ENCODE results near the gene SBK3.
"Not testable (repeated sequence)": the region's sequence is repeated elsewhere in the genome, so short reads cannot be mapped to it uniquely, and the experiment has no call there.

Gene SBK3

DNA sequence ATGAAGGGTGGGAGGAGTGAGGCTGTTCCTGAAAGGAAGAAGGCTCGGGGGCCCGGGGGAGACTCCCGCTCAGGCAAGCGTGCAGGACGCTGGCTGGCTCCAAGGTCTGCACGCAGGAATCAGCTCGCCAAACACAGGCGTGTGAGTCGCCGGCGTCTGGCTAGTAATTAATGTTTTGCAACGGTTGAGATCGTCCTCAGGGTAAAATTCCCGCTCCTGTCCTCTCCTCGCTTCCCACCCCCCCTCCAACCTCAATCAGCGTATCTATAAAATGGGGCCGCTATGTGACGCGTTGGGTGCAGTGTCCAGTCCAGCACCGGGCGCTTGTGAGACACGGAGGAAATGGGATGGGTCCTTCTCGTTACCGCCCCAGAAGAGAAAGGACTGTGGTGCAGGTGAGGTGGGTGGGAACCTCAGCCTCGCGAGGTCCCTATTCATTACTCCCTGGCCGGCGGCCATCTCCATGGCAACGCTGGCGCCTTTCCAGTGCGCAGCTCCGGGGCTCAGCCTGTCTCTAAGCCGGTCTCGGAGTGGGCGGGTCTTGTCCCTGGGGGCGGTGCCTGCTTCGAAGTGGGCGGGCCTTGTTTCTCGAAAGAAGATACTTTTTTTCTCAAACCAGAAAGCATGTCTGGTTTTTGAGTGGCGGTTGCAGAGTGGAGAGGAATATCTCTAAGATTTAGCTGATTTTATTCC, 41.8 kb upstream of the SBK3 start:
- H2BK5ac ChIP-seq (ENCODE audit: low read length) = no peak overlapping the region
- H3K9ac ChIP-seq (ENCODE audit: low read depth, low read length, poor library complexity) = no peak overlapping the region
- no peaks in the 10 kb centered on the region for H3K27me3 ChIP-seq (ENCODE audit: control insufficient read depth in 3 of 3, insufficient read depth in 3 of 3, low read depth in 1 of 3, low read length in 3 of 3)
- H3K4me2 ChIP-seq (ENCODE audit: insufficient read depth, low read length, poor library complexity, severe bottlenecking) = peak overlapping the region; percentile 82
- H2BK120ac ChIP-seq (ENCODE audit: low read depth, low read length) = no peak overlapping the region
- no peak overlapping the region for H4K91ac ChIP-seq (ENCODE audit: low read depth, low read length, poor library complexity)
- H3K14ac ChIP-seq (ENCODE audit: low read length) = no peak overlapping the region
- H2AFZ ChIP-seq (ENCODE audit: low read length) = peak overlapping the region; percentile 82
- H3K4ac ChIP-seq (ENCODE audit: low read length) = peak overlapping the region; percentile 84
- H2BK15ac ChIP-seq (ENCODE audit: low read length) = no peak overlapping the region
- peak overlapping the region; percentile 43 to 74 for H3K4me3 ChIP-seq (ENCODE audit: low read length in 2 of 2)
- peak overlapping the region; percentile 98 for H3K27ac ChIP-seq (replicated peaks; ENCODE audit: low read length)
- no peak overlapping the region for H4K8ac ChIP-seq (ENCODE audit: low read depth, low read length)
- H3K36me3 ChIP-seq (replicated peaks in 1 of 2; ENCODE audit: control insufficient read depth in 2 of 2, insufficient read depth in 2 of 2, low read length in 2 of 2) = peaks cover 2 to 10% of the 10 kb centered on the region in 2 donors
- H3K9me3 ChIP-seq (replicated peaks in 1 of 2; ENCODE audit: control insufficient read depth in 2 of 2, insufficient read depth in 1 of 2, low read depth in 1 of 2, low read length in 2 of 2) = no peaks in the 10 kb centered on the region
- H3K79me1 ChIP-seq (ENCODE audit: low read depth, low read length) = no peaks in the 10 kb centered on the region
- H3K18ac ChIP-seq (ENCODE audit: low read length) = peak overlapping the region; percentile 95
- no peak overlapping the region for H2BK12ac ChIP-seq (ENCODE audit: low read length)
- WGBS, 2 donors (ENCODE audit: extremely low coverage in 2 of 2, insufficient read length in 2 of 2, insufficient replicate concordance in 1 of 2) = no CpG with 5 or more reads among the region's 40 CpGs
- peak; percentile 94 for DNase-seq (ENCODE audit: low spot score)
- H3K23ac ChIP-seq (ENCODE audit: low read depth, low read length, poor library complexity) = no peak overlapping the region
- peak overlapping the region; percentile 76 for H2AK5ac ChIP-seq (ENCODE audit: low read depth, low read length)
- peaks cover 15 to 17% of the 10 kb centered on the region in 2 donors for H3K4me1 ChIP-seq (ENCODE audit: control insufficient read depth in 2 of 2, insufficient read depth in 1 of 2, low read depth in 1 of 2, low read length in 2 of 2)

GRCh38 chr19:55585658-55586339, 40.5 kb upstream of the SBK3 start:
- Histone ChIP-seq H4K91ac (ENCODE audit: low read depth, low read length, poor library complexity) (peak overlapping the region; percentile 69), H3K18ac (ENCODE audit: low read length) (peak overlapping the region; percentile 99), H3K27ac (replicated peaks; ENCODE audit: low read length) (peak overlapping the region; percentile 98), H4K8ac (ENCODE audit: low read depth, low read length) (no peak overlapping the region), H3K27me3 (ENCODE audit: control insufficient read depth in 3 of 3, insufficient read depth in 3 of 3, low read depth in 1 of 3, low read length in 3 of 3) (no peaks in the 10 kb centered on the region), H3K4me1 (ENCODE audit: control insufficient read depth in 2 of 2, insufficient read depth in 1 of 2, low read depth in 1 of 2, low read length in 2 of 2) (peaks cover 15 to 17% of the 10 kb centered on the region in 2 donors), H3K14ac (ENCODE audit: low read length) (peak overlapping the region; percentile 83), H3K23ac (ENCODE audit: low read depth, low read length, poor library complexity) (peak overlapping the region; percentile 89), H3K79me1 (ENCODE audit: low read depth, low read length) (no peaks in the 10 kb centered on the region), H3K4ac (ENCODE audit: low read length) (peak overlapping the region; percentile 69), H2BK120ac (ENCODE audit: low read depth, low read length) (peak overlapping the region; percentile 94), H2BK15ac (ENCODE audit: low read length) (peak overlapping the region; percentile 94), H3K9ac (ENCODE audit: low read depth, low read length, poor library complexity) (peak overlapping the region; percentile 81), H3K36me3 (replicated peaks in 1 of 2; ENCODE audit: control insufficient read depth in 2 of 2, insufficient read depth in 2 of 2, low read length in 2 of 2) (no peaks in the 10 kb centered on the region), H2BK12ac (ENCODE audit: low read length) (peak overlapping the region; percentile 88), H2BK5ac (ENCODE audit: low read length) (peak overlapping the region; percentile 95), H3K4me3 (ENCODE audit: low read length in 2 of 2) (peak overlapping the region; percentile 9 to 27), H2AK5ac (ENCODE audit: low read depth, low read length) (peak overlapping the region; percentile 79), H3K4me2 (ENCODE audit: insufficient read depth, low read length, poor library complexity, severe bottlenecking) (peak overlapping the region; percentile 77), H2AFZ (ENCODE audit: low read length) (peak overlapping the region; percentile 86), H3K9me3 (replicated peaks in 1 of 2; ENCODE audit: control insufficient read depth in 2 of 2, insufficient read depth in 1 of 2, low read depth in 1 of 2, low read length in 2 of 2) (no peaks in the 10 kb centered on the region)
- DNase-seq (ENCODE audit: low spot score) = peak; percentile 84
- WGBS, 2 donors (ENCODE audit: extremely low coverage in 2 of 2, insufficient read length in 2 of 2, insufficient replicate concordance in 1 of 2) = no CpG with 5 or more reads among the region's 36 CpGs

DNA sequence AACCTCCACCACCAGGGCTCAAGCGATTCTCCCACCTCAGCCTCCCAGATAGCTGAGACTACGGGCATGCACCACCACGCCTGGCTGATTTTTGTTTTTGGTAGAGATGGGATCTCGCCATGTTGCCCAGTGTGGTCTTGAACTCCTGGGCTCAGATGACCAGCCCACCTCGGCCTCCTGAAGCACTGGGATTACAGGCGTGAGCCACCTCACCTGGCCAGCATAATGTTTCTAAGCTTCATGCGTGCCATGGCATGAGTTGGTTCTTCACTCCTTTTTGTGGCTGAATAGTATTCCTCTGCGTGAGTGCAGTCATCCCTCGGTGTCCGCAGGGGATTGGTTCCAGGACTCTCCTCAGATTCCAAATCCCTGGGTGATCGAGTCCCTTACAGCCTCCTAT, 39.5 kb upstream of the SBK3 start:
- no peak for DNase-seq (ENCODE audit: low spot score)
- Histone ChIP-seq H3K4me2 (ENCODE audit: insufficient read depth, low read length, poor library complexity, severe bottlenecking) (no peak overlapping the region), H3K4me3 (ENCODE audit: low read length in 2 of 2) (no peak overlapping the region), H4K8ac (ENCODE audit: low read depth, low read length) (no peak overlapping the region), H4K91ac (ENCODE audit: low read depth, low read length, poor library complexity) (peak overlapping the region; percentile 68), H3K36me3 (replicated peaks in 1 of 2; ENCODE audit: control insufficient read depth in 2 of 2, insufficient read depth in 2 of 2, low read length in 2 of 2) (no peaks in the 10 kb centered on the region), H3K4ac (ENCODE audit: low read length) (no peak overlapping the region), H2AK5ac (ENCODE audit: low read depth, low read length) (no peak overlapping the region), H2BK120ac (ENCODE audit: low read depth, low read length) (no peak overlapping the region), H2BK15ac (ENCODE audit: low read length) (peak overlapping the region; percentile 52), H3K79me1 (ENCODE audit: low read depth, low read length) (peaks cover 2% of the 10 kb centered on the region), H3K4me1 (ENCODE audit: control insufficient read depth in 2 of 2, insufficient read depth in 1 of 2, low read depth in 1 of 2, low read length in 2 of 2) (peaks cover 10 to 17% of the 10 kb centered on the region in 2 donors), H2BK5ac (ENCODE audit: low read length) (peak overlapping the region; percentile 95), H2BK12ac (ENCODE audit: low read length) (no peak overlapping the region), H3K9me3 (replicated peaks in 1 of 2; ENCODE audit: control insufficient read depth in 2 of 2, insufficient read depth in 1 of 2, low read depth in 1 of 2, low read length in 2 of 2) (no peaks in the 10 kb centered on the region), H3K27ac (replicated peaks; ENCODE audit: low read length) (peak overlapping the region; percentile 44), H3K18ac (ENCODE audit: low read length) (peak overlapping the region; percentile 48), H3K27me3 (ENCODE audit: control insufficient read depth in 3 of 3, insufficient read depth in 3 of 3, low read depth in 1 of 3, low read length in 3 of 3) (no peaks in the 10 kb centered on the region), H3K23ac (ENCODE audit: low read depth, low read length, poor library complexity) (no peak overlapping the region), H3K9ac (ENCODE audit: low read depth, low read length, poor library complexity) (no peak overlapping the region), H2AFZ (ENCODE audit: low read length) (peak overlapping the region; percentile 86), H3K14ac (ENCODE audit: low read length) (no peak overlapping the region)
- WGBS, 2 donors (ENCODE audit: extremely low coverage in 2 of 2, insufficient read length in 2 of 2, insufficient replicate concordance in 1 of 2) = no CpG with 5 or more reads among the region's 11 CpGs

DNA sequence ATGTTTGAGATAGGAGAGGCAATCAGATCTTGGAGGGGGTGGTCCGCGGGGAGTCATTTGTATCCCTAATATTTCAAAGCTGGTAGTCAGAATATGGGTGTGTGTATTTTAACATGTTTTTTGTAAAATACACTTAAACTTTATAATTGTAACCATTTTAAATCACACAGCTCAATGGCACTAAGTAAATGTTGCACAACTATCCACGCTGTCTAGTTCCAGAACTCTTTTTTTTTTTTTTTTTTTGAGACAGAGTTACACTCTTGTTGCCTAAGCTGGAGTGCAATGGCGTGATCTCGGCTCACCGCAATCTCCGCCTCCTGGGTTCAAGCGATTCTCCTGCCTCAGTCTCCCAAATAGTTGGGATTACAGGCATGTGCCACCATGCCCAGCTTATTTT, 38.6 kb upstream of the SBK3 start:
- not testable (repeated sequence) for H3K4ac ChIP-seq (ENCODE audit: low read length); H4K91ac ChIP-seq (ENCODE audit: low read depth, low read length, poor library complexity); H2AK5ac ChIP-seq (ENCODE audit: low read depth, low read length); H3K27ac ChIP-seq (replicated peaks; ENCODE audit: low read length); H2AFZ ChIP-seq (ENCODE audit: low read length); H4K8ac ChIP-seq (ENCODE audit: low read depth, low read length); H3K27me3 ChIP-seq (ENCODE audit: control insufficient read depth in 3 of 3, insufficient read depth in 3 of 3, low read depth in 1 of 3, low read length in 3 of 3); H3K36me3 ChIP-seq (replicated peaks in 1 of 2; ENCODE audit: control insufficient read depth in 2 of 2, insufficient read depth in 2 of 2, low read length in 2 of 2); H3K14ac ChIP-seq (ENCODE audit: low read length); H3K23ac ChIP-seq (ENCODE audit: low read depth, low read length, poor library complexity); H2BK12ac ChIP-seq (ENCODE audit: low read length); H3K4me2 ChIP-seq (ENCODE audit: insufficient read depth, low read length, poor library complexity, severe bottlenecking); H2BK15ac ChIP-seq (ENCODE audit: low read length); H3K4me3 ChIP-seq (ENCODE audit: low read length in 2 of 2); H3K9ac ChIP-seq (ENCODE audit: low read depth, low read length, poor library complexity); H3K9me3 ChIP-seq (replicated peaks in 1 of 2; ENCODE audit: control insufficient read depth in 2 of 2, insufficient read depth in 1 of 2, low read depth in 1 of 2, low read length in 2 of 2); H2BK120ac ChIP-seq (ENCODE audit: low read depth, low read length); H3K18ac ChIP-seq (ENCODE audit: low read length); DNase-seq (ENCODE audit: low spot score)
- Histone ChIP-seq H3K4me1 (ENCODE audit: control insufficient read depth in 2 of 2, insufficient read depth in 1 of 2, low read depth in 1 of 2, low read length in 2 of 2) (peaks cover 12 to 17% of the 10 kb centered on the region in 2 donors), H3K79me1 (ENCODE audit: low read depth, low read length) (peaks cover 11% of the 10 kb centered on the region), H2BK5ac (ENCODE audit: low read length) (peak overlapping the region; percentile 95)
- no CpG with 5 or more reads among the region's 8 CpGs for WGBS, 2 donors (ENCODE audit: extremely low coverage in 2 of 2, insufficient read length in 2 of 2, insufficient replicate concordance in 1 of 2)
